Stimulated activated CD4-positive, alpha-beta T cell treated with anti-CD3 and anti-CD28 coated beads, Interleukin-1b, Interleukin-23, amount 100 ng/mL, for 48 hours (primary cell): ENCODE data around the gene DIP2A.
A peak's percentile ranks its signal among the peaks of the same experiment; 100 is the strongest.

Experiments
- DNase-seq: peaks from one replicate; pipeline ENCODE4 v3.0.0-alpha.2; 2020

DIP2A gene

DNA sequence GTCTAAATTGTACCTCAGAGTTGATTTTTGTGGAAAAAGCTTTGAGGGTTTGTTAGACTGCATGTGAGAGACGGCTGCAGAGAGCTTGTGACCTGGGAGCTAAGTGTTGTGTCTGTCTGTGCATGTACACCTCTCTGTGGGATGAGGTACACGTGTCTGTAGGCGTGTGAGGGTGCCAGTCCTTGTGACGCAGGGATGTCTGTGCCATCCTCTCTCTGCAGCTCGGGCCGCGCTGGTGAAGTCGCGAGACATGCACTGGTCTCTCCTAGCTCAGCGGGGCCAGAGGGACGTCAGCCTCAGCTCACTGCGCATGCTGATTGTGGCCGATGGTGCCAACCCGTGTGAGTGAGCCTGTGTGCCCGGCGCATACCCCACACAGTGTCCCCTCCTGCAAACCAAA, 79.6 kb downstream of the DIP2A start:
- no peak for DNase-seq

DNA sequence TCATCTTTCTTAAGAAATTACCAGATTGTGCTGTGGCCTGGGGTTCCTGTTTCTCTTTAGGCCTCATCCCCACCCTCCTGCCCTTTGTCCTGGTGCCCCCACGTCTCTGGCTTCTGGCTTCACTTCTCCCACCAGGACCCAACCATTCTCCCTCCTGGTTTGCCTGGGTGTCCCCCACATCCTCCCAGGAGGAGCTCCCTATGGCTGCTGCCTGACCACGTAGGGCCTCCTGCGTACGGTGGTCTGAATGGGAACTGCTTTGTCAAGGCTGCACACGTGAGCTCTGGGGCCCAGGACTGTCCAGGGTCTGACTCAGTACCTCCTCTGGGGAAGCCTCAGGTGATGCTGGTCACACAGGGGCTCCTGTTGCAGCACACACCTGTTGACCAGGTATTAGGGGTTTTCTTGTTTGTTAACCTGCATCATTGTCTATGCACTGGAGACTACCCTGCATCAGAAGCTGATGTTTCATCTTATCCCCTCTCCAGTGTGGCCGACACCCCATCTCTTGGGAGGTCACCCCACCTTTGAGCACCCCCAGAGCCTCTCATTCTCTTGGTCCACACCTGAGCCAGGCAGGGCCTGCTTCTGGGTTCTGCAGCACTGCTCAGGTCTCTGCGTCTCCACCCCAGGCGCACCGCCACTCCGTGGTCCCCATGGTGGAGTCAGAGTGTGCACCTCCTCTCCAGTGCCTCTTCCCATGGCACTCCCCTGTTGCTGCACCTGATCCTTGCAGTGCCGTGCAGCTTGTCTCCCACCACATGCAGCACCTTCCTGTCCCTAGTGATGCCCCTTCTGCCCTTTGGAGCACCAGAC, 80.4 kb downstream of the DIP2A start:
- no peak for DNase-seq

DNA sequence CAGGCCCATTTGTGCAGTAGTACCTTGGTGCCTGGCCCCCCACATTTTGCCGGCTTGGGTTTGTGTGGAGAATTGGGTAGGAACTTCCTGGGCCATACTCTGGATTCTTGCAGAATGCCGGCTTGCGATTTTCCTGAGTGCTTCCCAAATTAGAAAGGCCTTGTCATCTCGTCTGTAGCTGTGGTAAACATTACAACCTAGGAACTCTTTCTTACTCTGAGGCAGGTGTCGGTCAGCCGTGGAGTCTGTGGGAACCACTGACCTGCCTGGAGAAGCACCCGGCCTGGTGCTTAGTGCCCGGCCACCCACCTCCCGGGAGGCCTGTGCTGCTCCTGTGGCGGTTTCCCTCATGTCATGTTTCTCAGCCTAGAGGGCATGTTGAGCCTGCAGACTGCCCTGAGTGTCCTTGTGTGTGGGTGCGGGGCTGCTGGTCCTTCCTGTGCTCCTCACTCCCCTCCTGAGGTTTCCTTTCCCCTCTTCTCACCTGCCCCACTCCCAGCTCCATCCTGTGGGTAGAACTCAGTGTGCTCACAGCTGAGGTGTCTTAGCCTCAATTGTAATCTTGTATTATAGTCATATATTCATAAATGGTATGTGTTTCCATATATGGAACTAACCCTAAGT, 81.5 kb downstream of the DIP2A start:
- DNase-seq: no peak

DNA sequence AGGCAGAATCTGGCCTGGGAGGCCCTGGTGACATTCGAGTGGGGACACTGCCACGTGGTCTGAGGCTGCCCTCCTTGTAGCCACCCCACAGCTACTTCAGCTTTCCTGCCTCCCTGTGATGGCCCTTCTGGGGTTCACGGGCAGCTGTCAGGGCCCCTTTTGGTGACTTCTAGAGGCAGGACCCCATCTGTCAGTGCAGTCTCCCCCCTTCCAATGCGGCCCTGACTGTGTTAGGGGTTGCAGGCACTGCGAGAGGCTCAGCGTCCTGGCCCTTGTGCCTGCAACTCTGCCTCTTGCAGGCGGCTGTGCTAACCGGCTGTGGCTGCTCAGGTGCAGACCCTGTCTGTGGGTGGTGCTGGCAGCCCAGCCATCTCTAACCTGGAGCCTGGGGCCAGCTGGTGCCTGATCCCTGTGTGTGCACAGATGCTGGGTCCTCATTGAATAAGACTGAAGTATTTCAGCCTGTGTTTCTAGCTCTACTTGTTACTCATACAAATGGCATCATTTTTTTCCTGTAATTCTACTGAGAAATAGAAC, 84.0 kb downstream of the DIP2A start:
- DNase-seq: no peak

DNA sequence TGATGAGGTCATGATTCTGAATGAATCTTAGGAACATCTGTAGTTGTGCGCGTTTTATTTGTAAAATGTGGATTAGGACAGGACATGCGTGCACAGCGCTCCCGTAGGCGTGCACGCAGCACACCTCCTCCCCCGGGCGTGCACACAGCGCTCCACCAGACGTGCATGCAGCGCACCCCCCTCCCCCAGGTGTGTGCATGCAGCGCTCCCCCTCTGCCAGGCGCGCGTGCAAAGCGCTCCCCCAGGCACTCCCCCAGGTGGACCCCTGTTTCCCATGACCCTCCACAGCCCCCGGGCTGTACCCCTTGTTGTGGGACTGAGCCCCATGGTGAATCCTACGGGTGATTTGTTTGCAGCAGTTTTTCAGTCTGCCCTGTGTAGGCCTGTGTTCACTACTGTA, 84.6 kb downstream of the DIP2A start:
- DNase-seq: no peak

DNA sequence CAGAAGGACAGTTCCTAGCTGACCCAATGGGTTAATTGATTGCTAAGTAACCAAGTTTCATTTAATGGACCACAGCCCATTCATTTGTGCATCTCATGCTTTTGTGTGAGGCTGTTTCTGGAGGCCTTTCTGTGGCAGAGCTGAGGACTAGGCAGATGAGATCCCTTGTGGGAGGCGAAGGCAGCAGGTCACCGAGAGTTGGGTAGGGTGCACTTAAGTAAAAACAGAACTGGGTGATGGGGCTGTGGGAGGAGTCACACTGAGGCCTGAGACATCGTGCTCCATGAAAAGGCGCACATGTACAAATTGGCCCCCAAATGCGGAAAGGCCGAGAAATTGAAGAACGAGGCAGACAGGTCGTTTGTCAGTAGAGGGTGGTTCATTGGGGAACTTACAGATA, 85.3 kb downstream of the DIP2A start:
- no peak for DNase-seq

DNA sequence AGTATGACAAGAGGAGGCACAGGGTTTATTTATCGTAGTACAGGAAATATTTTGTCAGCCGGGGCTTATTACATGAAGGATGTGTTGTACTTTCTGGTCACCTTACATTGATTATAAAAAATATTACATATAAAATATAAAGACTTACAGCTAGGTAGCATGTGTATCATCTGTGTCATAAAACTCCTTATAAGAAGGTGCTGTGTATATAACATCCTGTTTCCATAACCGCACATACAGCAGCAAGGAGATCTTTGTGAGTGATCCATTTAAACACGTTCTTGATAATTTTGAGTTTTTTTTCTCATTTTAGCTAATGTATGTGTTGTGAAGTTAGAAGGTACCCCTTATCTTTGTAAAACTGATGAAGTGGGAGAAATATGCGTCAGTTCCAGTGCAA, 86.1 kb downstream of the DIP2A start:
- DNase-seq: no peak

DNA sequence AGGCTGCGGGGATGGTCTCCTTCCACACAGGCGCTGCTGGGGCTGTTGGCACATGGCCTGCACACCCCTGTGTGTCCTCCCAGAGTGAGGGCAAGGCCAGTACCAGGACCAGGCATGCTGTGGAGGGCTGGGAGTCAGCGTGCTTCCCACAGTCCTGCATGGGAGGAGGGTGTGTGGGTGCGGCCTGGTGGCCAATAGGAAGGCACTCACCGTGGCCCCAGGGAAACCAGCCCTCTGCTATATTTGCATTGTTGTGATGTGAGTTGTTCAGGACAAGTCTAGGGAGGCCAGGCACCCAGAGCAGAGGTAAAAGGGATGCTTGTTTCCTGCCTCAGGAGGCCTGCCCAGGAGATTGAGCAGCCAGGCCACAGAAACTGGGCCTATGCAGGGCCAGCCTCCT, 86.7 kb downstream of the DIP2A start:
- DNase-seq: no peak

DNA sequence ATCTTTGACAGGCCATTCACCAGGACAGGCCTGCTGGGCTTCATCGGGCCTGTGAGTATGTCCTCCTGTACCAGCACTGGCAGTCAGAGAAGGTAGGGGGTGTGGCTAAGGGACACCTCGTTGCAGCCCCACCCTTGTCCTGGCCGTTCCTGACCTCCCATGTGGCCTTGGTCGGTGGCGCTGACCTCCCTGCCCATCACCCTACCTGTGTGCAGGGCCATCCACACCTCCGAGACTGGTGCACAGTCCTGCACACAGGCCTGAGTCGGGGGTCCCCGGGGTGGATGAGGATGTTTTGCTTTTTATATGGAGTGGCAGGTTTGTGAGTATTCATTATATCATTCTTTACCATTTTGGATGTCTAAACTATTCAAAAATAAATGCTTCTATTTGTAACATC, 87.2 kb downstream of the DIP2A start:
- no peak for DNase-seq

DNA sequence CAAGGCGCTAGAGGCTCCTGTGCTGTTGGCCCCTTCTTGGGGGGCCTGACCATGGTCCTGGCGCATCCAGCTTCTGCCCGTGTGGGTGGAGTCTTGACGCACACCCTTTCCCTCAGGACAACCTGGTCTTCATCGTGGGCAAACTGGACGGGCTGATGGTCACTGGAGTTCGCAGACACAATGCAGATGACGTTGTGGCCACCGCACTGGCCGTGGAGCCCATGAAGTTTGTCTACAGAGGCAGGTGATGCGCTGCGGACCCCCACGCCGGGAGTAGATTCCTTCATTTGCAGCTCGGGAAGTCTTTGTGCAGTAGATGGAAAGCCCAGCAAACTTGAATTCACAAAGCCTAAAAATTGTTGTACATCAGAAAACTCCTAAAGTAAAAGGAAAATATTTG, 88.1 kb downstream of the DIP2A start:
- no peak for DNase-seq

DNA sequence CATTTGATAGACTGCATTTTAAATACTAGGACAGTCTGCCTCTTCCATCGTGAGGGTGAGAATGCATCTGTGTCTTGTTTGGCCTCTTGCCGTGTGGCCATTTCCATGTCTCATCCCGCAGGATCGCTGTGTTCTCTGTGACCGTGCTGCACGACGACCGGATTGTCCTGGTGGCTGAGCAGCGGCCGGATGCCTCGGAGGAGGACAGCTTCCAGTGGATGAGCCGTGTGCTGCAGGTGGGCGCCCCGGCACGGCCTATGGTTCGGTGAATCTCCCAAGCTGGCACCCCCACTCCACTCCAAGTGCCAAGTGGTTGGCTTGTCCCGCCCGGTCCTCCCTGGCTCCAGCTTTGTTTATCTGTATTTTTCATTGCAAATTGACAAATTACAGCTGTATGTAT, 91.0 kb downstream of the DIP2A start:
- DNase-seq: no peak

DNA sequence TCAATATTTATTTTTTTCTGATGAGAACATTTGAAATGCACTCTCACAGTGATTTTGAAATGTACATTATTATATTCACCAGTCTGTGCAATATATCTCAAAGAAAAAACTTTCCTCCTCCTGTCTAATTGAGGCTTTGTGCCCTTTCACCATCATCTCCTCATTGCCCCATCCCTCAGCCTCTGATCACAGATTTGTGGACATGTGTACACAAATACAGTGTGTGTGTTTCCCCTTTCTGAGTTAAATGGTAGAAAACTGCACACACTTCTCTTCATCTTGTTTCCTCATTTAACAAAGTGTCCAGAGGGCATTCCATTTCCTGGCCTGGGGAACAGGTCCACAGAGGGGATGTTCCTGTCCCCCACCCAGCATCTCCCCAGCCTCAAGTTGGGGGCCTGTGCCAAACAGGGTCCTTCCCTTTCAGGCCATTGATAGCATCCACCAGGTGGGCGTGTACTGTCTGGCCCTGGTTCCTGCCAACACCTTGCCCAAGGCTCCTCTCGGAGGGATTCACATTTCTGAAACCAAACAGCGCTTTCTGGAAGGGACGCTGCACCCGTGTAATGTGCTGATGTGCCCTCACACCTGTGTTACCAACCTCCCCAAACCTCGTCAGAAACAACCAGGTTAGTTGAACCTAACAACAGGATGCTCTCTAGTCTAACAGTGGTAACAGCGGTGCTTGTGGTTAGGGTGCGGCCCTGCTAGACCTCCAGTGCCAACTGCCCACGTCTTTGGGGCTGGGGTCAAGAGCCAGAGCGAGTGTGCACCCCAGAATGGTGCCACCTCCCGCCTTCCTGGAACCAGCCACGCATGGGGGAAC, 91.6 kb downstream of the DIP2A start:
- no peak for DNase-seq

DNA sequence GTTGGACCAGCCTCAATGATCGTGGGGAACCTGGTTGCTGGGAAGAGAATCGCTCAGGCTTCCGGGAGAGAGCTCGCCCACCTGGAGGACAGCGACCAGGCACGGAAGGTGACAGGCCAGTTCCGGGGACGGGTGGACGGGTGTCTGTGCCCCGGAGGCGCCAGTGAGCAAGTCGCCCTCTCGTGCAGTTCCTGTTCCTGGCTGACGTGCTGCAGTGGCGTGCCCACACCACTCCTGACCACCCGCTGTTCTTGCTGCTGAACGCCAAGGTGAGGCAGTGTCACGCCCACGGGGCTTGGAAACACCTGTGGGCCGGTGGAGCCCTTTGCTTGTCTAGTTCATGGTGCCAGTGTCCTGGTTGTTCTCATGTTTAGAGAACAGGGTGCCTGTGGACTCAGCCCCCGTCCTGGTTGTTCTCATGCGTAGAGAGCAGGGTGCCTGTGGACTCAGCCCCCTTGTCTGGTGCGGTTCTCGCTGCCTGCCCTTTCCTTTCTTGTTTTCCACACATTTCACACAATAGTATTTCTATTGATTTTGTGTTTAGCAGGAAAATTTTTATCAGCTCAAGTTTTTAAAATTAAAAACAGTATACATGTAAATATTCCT, 93.0 kb downstream of the DIP2A start:
- peak; percentile 41 for DNase-seq

DNA sequence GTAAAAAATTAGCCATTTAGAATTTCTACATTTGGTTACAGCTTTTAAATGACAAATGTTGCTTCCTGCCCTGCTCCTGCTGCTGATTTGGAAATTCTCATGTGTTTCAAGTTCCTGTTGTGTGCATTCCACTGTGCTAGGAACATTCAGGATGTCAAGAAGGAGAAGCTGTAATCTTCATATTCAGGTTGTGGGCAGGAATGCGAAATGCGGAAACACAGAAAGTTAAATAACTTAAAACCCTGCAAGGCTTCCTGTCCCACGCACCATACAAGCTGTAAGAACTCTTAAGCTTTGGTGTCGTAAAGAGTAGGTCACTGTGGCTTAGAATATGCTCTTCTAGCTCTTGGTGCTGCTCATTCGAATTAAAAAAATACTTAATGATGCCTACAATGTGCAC, 93.6 kb downstream of the DIP2A start:
- DNase-seq: no peak

DNA sequence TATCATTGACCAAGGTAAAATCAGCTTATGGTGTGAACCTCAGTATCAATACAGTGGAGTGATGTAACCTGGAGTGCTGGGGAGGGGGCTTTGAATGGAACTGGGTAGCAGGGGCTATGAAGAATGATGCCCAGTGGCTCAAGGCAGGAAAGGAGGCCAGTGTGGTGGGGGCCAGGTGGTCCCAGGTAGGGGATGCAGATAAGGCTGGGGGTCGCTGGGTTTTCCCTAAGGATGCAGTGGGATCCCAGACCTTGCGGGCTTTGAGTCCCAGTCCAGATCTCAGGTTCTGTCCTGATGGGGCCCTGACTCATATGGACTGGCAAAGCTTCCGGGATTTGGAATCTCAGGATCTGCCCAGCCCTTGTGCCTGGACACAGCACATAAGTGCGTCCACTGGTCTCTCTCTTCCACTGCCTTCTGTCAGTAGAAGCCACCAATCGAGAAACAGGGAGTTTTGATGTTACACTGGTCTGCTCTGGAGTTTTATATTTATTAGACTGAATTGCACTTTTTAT, 94.2 kb downstream of the DIP2A start:
- no peak for DNase-seq

DNA sequence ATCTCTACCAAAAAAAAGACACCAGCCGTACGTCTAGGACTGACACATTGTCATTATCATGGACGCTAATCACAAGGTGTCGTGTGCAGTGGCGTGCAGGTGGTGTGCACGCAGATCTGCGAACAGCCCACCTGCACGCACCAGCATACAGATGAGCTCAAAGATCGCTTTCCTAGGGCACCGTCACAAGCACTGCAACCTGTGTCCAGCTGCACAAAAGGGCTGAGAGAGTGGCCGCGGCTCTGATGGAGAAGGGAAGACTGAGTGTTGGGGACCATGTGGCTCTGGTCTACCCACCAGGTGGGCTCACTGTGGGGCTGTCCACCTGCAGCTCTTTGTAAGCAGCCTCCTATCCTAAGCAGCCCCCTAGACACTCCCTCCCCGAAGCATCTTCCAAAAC, 95.3 kb downstream of the DIP2A start:
- no peak for DNase-seq

DNA sequence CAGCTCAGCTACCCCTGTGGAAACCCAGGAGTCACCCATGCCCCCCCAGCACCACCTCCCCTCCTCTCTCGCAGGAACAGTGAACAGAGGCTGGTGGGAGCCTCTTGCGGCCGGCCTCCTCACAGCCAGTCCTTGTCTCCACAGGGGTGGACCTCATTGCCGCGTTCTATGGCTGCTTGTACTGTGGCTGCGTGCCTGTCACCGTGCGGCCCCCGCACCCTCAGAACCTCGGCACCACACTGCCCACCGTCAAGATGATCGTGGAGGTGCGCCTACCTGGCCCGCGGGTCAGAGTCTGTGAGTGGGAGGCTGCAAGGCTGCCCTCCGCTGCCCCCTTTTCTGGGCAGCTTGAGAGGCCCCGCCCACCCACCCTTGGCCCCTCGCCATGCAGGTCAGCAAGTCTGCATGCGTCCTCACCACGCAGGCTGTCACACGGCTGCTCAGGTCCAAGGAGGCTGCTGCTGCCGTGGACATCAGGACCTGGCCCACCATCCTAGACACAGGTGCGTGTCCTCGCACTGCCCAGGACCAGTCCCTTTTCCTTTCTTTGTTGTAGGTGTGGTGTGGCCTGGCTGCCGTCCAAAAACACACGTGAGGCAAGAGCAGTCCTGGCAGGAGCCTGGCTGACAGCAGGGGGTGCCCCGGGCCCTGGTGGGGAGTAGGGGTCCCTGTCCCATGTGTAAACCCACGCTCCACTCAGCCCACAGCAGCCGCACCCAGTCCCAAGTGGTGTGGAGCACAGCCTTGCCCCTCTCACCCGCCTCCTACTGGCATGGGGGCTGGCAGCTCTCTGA, 95.9 kb downstream of the DIP2A start:
- no peak for DNase-seq

DNA sequence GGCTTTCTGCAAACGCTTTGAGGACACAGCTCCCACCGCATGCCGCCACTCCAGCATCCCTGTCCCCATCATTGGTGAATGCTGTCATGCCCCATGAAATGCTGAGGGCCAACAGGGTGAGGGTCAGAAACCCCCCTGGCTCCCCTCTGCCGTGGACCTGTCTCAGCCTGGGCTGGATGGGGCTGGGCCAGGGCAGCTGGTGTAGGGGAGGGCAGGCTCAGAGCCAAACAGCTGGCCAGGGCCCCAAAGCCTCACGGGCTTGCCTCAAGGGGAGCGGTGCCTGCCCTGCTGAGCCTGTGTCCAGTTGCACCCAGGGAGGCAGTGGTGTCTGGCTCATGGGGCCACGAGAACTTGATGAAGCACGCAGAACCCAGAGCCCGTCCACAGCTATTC, 96.5 kb downstream of the DIP2A start:
- no peak for DNase-seq

DNA sequence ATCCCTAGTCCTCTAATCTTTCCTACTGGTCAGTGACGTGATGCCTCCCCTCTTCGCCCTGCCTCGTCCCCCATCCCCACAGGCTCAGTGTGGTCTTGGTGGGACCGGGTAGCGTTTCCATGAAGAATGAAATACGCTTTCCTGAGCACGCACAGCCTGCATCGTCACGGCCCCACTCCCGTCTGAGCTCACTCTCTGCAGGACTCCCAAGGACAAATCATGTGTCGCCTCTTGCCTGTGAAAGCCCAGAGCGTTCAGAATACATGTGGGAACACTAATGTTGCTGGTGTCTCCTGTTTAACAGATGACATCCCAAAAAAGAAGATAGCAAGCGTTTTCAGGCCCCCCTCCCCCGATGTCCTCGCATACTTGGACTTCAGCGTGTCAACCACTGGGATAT, 97.0 kb downstream of the DIP2A start:
- no peak for DNase-seq

DNA sequence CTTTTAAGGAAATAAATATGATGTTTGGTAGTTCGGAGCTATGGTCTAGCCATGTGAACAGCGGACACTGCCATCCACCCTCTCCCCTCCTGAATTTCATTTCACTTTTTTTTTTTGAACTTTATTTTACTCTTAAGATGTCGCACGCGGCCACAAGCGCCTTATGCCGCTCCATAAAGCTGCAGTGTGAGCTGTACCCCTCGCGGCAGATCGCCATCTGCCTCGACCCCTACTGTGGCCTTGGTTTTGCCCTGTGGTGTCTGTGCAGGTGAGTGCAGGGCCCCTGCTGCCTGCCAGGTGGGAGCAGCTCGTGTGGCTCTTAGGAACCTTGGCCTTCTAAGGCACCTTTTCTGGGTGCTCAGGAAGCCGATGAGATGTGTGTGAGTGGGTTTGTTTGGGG, 98.1 kb downstream of the DIP2A start:
- no peak for DNase-seq

DNA sequence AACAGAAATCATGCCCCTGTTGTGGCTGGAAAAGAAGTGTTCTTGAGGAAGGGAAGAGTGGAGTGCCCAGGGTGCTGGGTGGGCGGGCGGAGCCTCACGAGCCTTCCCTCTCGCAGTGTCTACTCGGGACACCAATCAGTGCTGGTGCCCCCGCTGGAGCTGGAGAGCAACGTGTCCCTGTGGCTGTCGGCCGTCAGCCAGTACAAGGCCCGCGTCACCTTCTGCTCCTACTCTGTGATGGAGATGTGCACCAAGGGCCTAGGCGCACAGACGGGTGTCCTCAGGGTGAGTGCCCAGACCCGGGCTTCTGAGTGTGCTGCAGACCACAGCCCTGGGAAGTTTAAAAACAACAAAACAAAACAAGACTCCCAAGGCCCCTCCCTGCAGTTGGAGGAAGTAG, 98.8 kb downstream of the DIP2A start:
- no peak for DNase-seq

DNA sequence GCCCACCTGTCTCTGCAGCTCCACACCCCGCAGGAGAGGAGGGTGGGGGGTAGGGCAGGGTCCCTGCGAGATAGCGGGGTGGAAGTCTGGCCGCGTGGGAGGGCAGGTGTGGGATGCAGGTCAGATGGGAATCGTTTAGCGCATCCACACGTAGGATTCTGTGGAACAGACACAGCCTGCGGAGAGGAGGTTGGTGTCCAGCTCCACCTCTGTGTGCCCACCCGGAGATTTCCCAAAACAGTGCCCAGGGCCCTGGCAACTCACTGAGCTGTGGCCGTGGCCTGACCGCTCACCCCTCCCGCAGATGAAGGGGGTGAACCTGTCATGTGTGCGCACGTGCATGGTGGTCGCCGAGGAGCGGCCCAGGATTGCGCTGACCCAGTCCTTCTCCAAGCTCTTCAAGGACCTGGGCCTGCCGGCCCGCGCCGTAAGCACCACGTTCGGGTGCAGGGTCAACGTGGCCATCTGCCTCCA, 99.3 kb downstream of the DIP2A start:
- DNase-seq: no peak
